HG03103 (cell line): ENCODE measurements around the gene U2AF1L4.

Source experiments
- ATAC-seq: cut with Tn5 transposase; IDR thresholded peaks from one replicate; pipeline ENCODE4 v1.9.1; 2021; ENCODE audit warnings: low read depth; ENCODE audit not compliant: unreplicated experiment

Gene U2AF1L4

DNA sequence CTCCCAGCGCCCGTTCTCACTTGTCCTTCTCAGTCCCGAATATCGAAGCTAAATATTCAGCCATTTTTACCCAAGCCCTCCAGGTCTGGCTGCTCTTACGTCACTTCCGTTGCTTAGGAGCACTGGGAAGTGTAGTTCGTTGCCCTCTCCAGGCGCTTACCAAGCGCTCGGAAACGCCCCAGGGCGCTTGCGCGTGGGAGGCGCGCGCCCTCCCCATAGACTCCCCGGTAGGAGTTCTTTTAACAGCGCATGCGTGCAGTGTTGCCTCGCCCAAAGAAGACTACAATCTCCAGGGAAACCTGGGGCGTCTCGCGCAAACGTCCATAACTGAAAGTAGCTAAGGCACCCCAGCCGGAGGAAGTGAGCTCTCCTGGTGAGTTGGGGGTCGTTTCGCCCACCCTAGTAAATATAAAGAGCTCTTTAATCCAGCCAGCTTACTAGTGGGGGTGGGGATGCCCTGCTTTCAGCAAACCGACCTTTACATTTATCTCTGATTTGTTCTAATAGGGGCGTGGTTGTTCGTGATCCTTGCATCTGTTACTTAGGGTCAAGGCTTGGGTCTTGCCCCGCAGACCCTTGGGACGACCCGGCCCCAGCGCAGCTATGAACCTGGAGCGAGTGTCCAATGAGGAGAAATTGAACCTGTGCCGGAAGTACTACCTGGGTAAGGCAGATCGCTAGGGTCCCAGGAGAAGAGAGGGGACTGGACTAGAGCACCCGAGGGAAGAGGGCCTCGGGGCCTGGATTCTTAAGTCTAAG, at the start of gene U2AF1L4, which contains the start of gene PSENEN:
U2AF1L4 (minus strand) TSS at position 91 of the 759 bp plus-strand sequence; CDS start at position 64, 27 bp downstream.
PSENEN (plus strand) TSS at position 324 of the 759 bp plus-strand sequence; CDS start at position 604, 280 bp downstream.
- peak; percentile 34 for ATAC-seq

- no peak for ATAC-seq
These were observed 48.4 kb upstream of the U2AF1L4 start for GRCh38 chr19:35793381-35794165.

DNA sequence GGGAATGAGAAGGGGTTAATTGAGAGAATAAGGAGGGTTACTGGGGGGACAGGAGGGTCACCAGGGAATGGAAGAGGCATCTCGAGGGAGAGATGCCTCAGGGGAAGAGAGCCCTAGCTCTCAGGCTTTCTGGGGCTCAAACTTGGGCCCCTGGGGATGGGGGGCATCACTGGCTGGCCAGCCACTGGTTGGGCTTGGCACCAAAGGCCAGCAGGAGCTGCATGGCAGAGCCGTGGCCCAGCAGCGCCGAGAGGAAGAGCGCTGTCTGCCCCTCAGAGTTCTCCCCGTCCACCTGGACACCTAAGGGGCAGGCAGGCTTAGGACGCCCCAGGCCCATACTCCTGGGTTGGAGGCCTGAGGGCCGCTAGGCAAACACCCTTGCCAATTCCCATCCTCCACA, 47.7 kb upstream of the U2AF1L4 start:
- no peak for ATAC-seq

- ATAC-seq: no peak
These were observed 47.1 kb upstream of the U2AF1L4 start for GRCh38 chr19:35792312-35792711.

DNA sequence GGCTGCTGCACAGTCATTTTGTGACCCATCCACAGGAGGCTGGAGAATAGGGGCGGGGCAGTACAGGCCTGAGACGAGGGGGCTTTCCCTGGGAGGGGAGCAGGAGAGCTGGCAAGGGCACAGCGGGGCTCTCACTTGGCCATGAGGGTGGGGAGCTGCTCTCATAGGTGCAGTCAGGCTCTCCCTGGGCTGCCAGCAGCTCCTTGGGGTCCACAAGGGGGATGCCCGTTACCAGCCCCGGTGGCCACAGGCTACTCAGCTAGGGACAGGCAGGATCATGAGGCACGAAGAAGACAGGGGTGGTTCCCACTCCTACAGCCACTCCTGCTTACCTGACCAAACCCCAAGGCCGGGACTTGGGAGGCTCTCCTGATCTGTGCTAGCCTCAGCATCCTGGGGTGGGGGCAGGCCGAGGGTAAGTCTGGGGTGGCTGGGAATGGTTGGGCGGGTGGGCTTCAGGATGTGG, 46.6 kb upstream of the U2AF1L4 start:
- ATAC-seq: no peak

DNA sequence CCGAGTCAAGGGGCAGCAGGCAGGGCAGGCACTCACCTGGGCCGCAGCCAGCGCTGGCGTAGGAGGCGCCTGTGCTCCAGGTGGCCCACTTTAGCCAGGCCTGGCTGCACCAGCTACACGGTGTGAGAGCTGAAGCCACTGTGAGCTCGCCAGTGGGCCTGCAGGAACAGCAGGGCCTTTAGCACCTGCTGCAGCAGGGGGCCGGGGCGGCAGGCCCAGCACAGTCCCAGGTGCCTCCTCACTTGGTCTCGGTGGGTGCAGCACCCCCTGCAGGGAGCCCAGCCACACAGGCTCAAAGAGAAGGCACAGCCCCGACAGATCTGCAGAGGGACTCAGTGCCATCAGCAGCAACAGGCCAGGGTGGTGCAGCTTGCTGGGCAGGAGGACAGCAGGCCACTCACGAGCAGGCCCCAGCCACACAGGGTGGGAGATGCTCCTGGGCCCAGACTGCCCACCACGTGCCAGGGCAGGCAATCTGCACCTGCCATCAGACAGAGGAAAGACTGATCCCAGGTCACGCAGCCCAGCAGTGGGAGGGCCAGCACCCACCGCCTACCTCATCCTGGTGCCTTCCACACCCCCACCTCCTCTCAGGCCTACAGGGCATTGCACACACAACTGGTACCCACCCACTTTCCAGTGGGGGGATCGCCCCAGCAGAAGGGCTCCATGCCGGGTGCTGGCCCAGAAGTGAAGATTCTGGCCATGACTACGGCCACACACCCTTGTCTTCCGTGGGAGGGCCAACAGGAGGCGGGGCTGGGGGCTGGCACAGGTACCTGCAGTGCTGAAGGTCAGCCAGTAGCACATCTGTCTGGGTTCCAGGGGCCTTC, 46.0 kb upstream of the U2AF1L4 start:
- ATAC-seq: no peak

DNA sequence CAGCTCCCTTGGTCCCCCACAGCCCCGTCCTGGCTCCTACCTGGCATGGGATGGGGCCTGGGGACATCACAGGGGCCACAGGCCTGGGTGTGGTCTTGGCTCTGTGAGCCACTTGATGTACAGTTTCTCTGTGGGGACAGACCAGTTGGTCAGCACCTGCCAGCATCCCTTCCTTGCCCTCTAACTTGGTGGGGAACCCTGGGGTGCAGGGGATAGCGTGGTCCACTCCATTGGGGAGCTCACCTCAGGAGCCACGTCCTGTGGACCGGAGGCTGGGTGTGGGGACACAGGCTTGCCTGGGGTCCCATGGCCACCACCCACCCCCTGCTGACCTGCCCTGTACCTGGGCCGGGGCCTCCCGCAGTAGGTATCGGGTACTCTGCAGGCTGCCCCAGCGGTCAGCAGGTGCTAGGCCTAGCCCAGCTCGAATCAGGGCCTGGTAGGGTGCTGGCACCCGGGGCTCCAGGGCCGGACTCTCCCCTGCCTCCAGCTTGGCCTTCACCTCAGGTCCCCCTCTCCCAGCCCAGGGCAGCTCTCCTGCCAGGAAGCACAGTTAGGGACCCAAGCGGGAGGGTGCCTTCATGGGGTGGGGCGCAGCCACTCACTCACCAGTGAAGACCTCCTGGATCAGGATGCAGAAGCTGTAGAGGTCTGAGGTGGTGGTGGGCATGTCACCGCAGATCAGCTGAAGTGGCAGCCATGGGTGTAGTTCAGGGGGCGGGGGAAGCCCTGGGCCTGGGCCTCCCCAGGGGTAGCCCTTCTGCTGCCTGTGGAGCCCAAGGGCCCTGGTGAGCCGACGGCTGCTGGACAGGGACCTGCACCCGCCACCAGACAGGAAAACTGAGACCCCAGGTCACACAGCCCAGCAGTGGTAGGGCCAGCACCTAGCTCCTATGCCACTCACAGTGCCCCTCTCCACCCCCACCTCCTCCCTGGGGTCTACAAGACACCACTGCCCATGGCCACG, 45.0 kb upstream of the U2AF1L4 start:
- ATAC-seq: no peak

DNA sequence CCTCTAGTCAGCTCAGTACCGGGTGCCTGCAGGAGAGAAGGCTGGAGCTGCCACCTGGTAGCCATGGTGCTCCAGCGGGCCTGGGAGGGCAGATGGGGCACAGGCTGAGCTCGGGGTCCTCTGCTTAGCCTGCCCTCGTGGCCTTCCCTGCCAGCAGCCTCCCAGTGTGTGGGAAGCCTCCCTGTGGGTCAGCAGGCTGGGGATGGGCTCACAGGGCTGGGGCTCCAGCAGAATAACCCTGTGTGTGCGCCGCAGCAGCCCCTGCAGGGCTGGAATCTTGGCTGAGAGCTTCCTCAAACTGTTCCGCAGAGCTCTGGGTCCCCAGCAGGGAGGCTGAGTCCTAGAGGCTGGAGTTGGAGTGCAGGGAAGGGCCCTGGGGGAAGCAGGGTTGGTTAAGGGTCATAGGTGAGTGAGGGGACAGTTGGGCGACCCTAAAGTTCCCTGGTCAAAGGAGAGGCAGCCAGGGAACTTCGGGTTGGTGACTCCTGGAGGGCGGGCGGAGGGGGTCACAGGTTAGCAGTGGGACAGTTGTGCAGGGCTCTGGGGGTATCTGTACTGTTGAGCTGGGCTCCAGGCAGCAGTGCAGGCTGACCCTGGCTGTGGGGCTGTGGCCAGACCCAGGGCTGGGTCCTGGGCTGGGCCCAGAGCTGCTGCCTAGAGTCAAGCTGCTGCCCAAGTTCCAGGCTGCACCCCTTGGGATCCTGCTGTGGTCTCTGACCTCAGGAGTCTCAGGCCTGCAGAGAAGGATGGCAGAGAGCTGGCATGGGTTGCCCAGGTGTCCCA, 44.2 kb upstream of the U2AF1L4 start:
- no peak for ATAC-seq

DNA sequence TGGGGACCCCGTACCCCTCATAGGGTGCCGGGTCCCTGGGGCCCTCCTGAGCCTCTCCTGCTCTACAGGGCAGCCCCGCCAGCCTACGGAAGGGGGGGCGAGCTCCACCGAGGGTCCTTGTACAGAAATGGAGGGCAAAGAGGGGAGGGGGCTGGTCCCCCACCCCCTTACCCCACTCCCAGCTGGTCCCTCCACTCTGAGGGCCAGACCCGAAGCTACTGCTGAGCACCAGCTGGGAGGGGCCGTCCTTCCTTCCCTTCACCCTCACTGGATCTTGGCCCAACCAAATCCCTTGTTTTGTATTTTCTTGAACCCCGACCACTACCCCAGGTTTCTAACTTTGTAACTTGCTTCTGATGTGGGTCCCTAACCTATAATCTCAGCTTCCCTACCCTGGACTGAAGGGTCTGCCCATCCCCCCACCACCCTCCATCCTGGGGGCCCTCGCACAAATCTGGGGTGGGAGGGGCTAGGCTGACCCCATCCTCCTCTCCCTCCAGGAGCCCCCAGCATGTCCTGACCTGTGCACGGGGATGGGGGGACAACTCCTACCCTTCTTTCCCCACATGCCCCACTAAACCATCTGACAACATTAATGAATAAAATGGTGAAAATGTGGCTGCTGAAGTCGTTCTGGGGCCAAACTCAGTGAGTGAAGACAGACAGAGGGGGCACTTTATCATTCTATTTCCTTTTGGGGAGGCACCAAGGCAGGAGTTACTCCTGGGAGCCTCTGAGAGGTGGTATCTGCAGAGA, 43.2 kb upstream of the U2AF1L4 start:
- no peak for ATAC-seq

DNA sequence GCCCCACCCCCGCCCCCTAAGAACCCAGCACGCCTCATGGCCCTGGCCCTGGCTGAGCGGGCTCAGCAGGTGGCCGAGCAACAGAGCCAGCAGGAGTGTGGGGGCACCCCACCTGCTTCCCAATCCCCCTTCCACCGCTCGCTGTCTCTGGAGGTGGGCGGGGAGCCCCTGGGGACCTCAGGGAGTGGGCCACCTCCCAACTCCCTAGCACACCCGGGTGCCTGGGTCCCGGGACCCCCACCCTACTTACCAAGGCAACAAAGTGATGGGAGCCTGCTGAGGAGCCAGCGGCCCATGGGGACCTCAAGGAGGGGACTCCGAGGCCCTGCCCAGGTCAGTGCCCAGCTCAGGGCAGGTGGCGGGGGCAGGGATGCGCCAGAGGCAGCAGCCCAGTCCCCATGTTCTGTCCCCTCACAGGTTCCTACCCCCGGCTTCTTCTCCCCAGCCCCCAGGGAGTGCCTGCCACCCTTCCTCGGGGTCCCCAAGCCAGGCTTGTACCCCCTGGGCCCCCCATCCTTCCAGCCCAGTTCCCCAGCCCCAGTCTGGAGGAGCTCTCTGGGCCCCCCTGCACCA, 42.1 kb upstream of the U2AF1L4 start:
- no peak for ATAC-seq

DNA sequence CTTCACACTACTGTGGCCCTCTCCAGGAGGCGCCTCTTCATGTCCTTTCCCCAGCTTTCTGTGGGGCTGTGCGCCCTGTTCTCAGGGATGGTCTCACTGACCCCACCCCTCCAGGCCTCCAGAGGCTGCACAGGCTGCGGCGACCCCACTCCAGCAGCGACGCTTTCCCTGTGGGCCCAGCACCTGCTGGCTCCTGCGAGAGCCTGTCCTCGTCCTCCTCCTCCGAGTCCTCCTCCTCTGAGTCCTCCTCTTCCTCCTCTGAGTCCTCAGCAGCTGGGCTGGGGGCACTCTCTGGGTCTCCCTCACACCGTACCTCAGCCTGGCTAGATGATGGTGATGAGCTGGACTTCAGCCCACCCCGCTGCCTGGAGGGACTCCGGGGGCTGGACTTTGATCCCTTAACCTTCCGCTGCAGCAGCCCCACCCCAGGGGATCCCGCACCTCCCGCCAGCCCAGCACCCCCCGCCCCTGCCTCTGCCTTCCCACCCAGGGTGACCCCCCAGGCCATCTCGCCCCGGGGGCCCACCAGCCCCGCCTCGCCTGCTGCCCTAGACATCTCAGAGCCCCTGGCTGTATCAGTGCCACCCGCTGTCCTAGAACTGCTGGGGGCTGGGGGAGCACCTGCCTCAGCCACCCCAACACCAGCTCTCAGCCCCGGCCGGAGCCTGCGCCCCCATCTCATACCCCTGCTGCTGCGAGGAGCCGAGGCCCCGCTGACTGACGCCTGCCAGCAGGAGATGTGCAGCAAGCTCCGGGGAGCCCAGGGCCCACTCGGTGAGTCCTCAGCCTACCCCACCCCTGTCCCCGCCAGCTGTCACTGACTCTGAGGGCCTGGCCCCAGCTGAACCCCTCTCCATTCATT, 41.3 kb upstream of the U2AF1L4 start:
- ATAC-seq: no peak

- ATAC-seq: no peak
These were observed 40.1 kb upstream of the U2AF1L4 start for GRCh38 chr19:35785339-35785627.

GRCh38 chr19:35784503-35785338, 39.5 kb upstream of the U2AF1L4 start:
- no peak for ATAC-seq

GRCh38 chr19:35783469-35784434, 38.5 kb upstream of the U2AF1L4 start:
- ATAC-seq: no peak

- no peak for ATAC-seq
These were observed 37.4 kb upstream of the U2AF1L4 start for GRCh38 chr19:35782589-35782988.
